Measurements from ENCODE around the gene CCDC142. TPM values are rescaled to one million over a fixed set of nuclear protein-coding genes. Genes with fewer than 3 reads are reported as not detected.
A peak's percentile ranks its signal among the peaks of the same experiment; 100 is the strongest.

The CCDC142 gene
- total and polyA plus RNA-seq, 4 donors, result 5.1 to 28.3 (median 10.8) TPM

- TF ChIP-seq REST (IDR thresholded peaks at IDR 0.05) (no peak), MAX (IDR thresholded peaks at IDR 0.05) (no peak), HNF4A (conservative IDR thresholded peaks at IDR 0.05) (no peak)
Observed at GRCh38 chr2:74472945-74473258, 9.9 kb downstream of the CCDC142 start (continued).

- Histone ChIP-seq H3K4me1 (ENCODE audit: control insufficient read depth in 4 of 4, insufficient read depth in 4 of 4, low read length in 3 of 4) (peaks cover 8 to 25% (median 19%) of the 10 kb centered on the region in 4 donors), H3K9me3 (ENCODE audit: control insufficient read depth in 4 of 4, low read length in 3 of 4) (no peaks in the 10 kb centered on the region), H3K4me3 (ENCODE audit: low read depth in 1 of 3, low read length in 3 of 3) (peak within 1 kb of the TSS; percentile 65 to 97 (median 87)), H3K9ac (ENCODE audit: low read depth in 1 of 2, low read length in 2 of 2) (peak within 1 kb of the TSS; percentile 86 to 91), H3K36me3 (ENCODE audit: control insufficient read depth in 4 of 4, insufficient read depth in 3 of 4, low read depth in 1 of 4, low read length in 3 of 4) (peaks cover 2 to 13% (median 12%) of the 10 kb centered on the region in 4 donors), H3K27me3 (ENCODE audit: control insufficient read depth in 4 of 4, insufficient read depth in 4 of 4, low read length in 3 of 4) (no peaks in the 10 kb centered on the region), H3K27ac (ENCODE audit: low read depth in 1 of 2, low read length in 2 of 2) (peak within 1 kb of the TSS; percentile 88 to 96)
- under 1% methylated on average over 66 of the region's 66 CpGs for WGBS
- peak; percentile 95 for DNase-seq (ENCODE audit: low spot score)
- TF ChIP-seq REST (IDR thresholded peaks at IDR 0.05) (no peak), FOXA1 (IDR thresholded peaks at IDR 0.05) (no peak), HNF4G (IDR thresholded peaks at IDR 0.05) (no peak), ATF3 (IDR thresholded peaks at IDR 0.05) (no peak), GABPA (IDR thresholded peaks at IDR 0.05 in 1 of 2, conservative IDR thresholded peaks at IDR 0.05 in 1 of 2) (peak; percentile 97 to 99), RXRA (IDR thresholded peaks at IDR 0.05) (peak; percentile 29 to 40), ZBTB33 (IDR thresholded peaks at IDR 0.05) (peak; percentile 50), SP1 (IDR thresholded peaks at IDR 0.05) (peak; percentile 46), CTCF (IDR thresholded peaks at IDR 0.05; ENCODE audit: low read depth, low read length, missing input control) (no peak), EGR1 (IDR thresholded peaks at IDR 0.05; ENCODE audit: low read depth in 2 of 2) (no peak), YY1 (IDR thresholded peaks at IDR 0.05) (peak; percentile 97), MAX (IDR thresholded peaks at IDR 0.05) (peak; percentile 55), HNF4A (conservative IDR thresholded peaks at IDR 0.05) (no peak), JUND (IDR thresholded peaks at IDR 0.05) (no peak), RAD21 (IDR thresholded peaks at IDR 0.05) (peak in 1 of 2 donors; percentile 41), FOXA2 (IDR thresholded peaks at IDR 0.05) (no peak), TAF1 (conservative IDR thresholded peaks at IDR 0.05) (peak; percentile 48), NR2F2 (IDR thresholded peaks at IDR 0.05) (peak; percentile 49)
Observed at GRCh38 chr2:74472086-74472944, 10.5 kb downstream of the CCDC142 start, which contains the start of gene MRPL53. Gene MRPL53, minus strand, starts transcription at chr2:74472680. Its CDS starts 20 bp downstream, at chr2:74472660.

All from liver (tissue), 9 donors.